T-helper 2 cell treated with Interferon-gamma antibody and Interleukin-4, amounts not matched to agents 5 μg/mL and 100 μg/mL, for 36 hours (primary cell): Measurements from ENCODE around the gene ACHE.
"Not testable (repeated sequence)": the region's sequence is repeated elsewhere in the genome, so short reads cannot be mapped to it uniquely, and the experiment has no call there.

ENCODE experiments used
- DNase-seq: peaks from one replicate; pipeline ENCODE4 v3.0.0; 2021; ENCODE audit warnings: low spot score
- H3K27ac Mint-ChIP-seq: one replicate; pipeline ENCODE4 v1.8.0; 2021; ENCODE audit warnings: mild to moderate bottlenecking, mixed read lengths
- H3K27me3 Mint-ChIP-seq: one replicate; pipeline ENCODE4 v1.8.0; 2021; ENCODE audit warnings: low read depth, mixed read lengths
- H3K36me3 Mint-ChIP-seq: one replicate; pipeline ENCODE4 v1.8.0; 2021; ENCODE audit warnings: low read depth, mixed read lengths
- H3K4me1 Mint-ChIP-seq: one replicate; pipeline ENCODE4 v1.8.0; 2021; ENCODE audit warnings: low read depth, mixed read lengths
- H3K4me3 Mint-ChIP-seq: one replicate; pipeline ENCODE4 v1.8.0; 2022; ENCODE audit warnings: mild to moderate bottlenecking, moderate library complexity, mixed read lengths
- H3K9me3 Mint-ChIP-seq: one replicate; pipeline ENCODE4 v1.8.0; 2021; ENCODE audit warnings: mixed read lengths

Gene ACHE

DNA sequence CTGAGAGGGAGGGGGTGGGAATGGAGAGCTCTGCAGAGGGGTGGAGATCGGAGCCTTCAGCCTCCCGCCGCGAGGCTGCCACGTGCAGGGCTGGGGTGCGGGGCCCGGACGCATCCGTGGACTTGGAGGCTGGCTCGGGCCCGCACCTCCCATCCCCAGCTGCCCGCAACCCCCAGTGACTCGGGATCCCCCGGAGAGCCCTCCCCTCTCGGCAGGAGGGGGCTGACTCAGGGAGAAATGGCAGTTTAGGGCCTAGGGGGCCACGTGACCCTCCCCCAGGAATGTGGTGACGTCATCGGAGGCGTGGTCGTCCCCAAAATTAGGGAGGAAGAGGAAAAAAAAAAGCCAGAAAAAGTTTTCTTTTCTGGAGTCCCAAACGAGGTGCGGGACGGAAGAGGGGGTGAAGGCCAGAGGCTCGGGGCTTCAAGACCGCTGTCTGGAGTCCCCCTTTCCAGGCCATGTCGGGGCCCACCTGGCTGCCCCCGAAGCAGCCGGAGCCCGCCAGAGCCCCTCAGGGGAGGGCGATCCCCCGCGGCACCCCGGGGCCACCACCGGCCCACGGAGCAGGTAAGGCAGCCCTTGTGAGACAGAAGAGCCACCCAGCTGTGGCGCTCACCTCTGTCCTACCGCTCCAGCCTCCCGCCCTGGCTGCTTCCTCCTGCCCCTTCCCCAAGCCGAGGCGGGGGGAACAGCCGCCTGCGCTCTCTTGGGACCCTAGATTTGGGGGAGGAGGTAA lies 28.5 kb downstream of the ACHE start, which contains the start of gene TRIP6:
TSS of gene TRIP6 (plus strand) at position 348 of the 736 bp plus-strand sequence. CDS start at position 459, 111 bp downstream.
- peak within 1 kb of the TSS; percentile 95 for H3K27ac Mint-ChIP-seq
- peaks cover 29% of the 10 kb centered on the region for H3K36me3 Mint-ChIP-seq
- H3K9me3 Mint-ChIP-seq, result no peaks in the 10 kb centered on the region
- H3K4me1 Mint-ChIP-seq, result peaks cover 10% of the 10 kb centered on the region
- peak; percentile 68 for DNase-seq
- peak within 1 kb of the TSS; percentile 90 for H3K4me3 Mint-ChIP-seq
- H3K27me3 Mint-ChIP-seq, result no peaks in the 10 kb centered on the region

DNA sequence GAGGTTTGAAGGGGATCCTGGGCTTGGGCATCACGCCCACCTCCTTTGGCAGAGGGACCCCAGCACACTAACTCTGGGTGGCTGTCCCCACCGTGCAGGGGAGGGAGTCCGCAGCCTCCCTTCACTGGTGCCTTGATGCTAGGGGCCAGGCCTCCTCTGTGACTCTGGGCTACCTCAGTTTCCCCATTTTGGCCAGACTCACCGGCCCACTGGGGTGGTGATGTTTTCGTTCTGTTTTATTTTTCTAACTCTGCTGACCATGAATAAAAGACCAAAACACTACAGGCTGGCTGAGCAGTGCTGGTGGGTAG lies 29.0 kb downstream of the ACHE start:
- H3K9me3 Mint-ChIP-seq, result no peaks in the 10 kb centered on the region
- peaks cover 30% of the 10 kb centered on the region for H3K36me3 Mint-ChIP-seq
- no peaks in the 10 kb centered on the region for H3K27me3 Mint-ChIP-seq
- no peak for DNase-seq
- H3K4me1 Mint-ChIP-seq, result peaks cover 10% of the 10 kb centered on the region
- H3K27ac Mint-ChIP-seq, result peak overlapping the region; percentile 95
- H3K4me3 Mint-ChIP-seq, result peak overlapping the region; percentile 90

DNA sequence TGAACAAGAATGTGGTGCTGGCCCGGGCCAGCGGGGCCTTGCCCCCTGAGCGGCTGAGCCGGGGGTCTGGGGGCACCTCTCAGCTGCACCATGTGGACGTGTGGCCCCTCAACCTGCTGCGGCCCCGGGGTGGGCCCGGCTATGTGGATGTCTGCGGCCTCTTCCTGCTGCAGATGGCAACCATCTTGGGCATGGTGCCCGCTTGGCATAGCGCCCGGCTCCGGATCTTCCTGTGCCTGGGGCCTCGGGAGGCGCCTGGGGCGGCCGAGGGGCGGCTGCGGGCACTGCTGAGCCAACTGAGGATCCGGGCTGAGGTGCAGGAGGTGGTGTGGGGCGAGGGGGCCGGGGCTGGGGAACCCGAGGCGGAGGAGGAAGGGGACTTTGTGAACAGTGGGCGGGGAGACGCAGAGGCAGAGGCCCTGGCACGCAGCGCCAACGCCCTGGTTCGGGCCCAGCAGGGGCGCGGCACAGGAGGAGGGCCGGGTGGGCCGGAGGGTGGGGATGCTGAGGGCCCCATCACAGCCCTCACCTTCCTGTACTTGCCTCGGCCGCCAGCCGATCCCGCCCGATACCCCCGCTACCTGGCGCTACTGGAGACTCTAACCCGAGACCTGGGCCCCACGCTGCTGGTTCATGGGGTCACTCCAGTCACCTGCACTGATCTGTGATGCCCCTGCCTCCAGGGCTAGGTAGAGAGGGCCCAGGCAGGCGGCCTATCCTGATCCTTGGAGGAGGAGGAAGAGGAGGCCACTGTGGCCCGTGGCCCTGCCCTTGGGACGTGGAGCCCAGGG lies 29.6 kb downstream of the ACHE start:
- H3K4me1 Mint-ChIP-seq, result peaks cover 10% of the 10 kb centered on the region
- H3K27ac Mint-ChIP-seq, result peak overlapping the region; percentile 95
- no peaks in the 10 kb centered on the region for H3K9me3 Mint-ChIP-seq
- DNase-seq, result no peak
- peaks cover 27% of the 10 kb centered on the region for H3K36me3 Mint-ChIP-seq
- peak overlapping the region; percentile 90 for H3K4me3 Mint-ChIP-seq
- H3K27me3 Mint-ChIP-seq, result no peaks in the 10 kb centered on the region

DNA sequence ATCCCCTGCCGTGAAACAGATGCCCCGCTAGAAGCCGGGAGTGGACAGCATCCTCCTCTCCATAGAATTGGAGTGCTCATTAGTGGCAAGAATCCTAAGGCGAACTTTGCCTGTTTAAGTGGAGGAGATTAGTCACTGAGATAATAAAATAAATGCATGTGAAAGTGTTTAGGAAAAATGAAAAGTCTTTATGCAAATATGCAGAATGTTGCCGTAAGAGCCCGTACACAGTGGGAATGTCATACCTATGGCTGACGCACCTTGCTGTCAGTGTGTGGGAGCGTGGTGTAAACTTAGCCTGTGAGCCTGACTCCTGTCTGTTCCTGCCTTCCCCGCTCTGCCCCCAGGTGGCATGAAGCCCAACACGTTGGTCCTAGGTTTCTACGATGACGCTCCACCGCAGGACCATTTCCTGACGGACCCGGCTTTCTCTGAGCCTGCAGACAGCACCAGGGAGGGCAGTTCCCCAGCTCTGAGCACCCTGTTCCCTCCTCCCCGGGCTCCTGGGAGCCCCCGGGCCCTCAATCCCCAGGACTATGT lies 30.2 kb downstream of the ACHE start:
- H3K9me3 Mint-ChIP-seq, result no peaks in the 10 kb centered on the region
- no peak for DNase-seq
- peaks cover 10% of the 10 kb centered on the region for H3K4me1 Mint-ChIP-seq
- no peaks in the 10 kb centered on the region for H3K27me3 Mint-ChIP-seq
- H3K27ac Mint-ChIP-seq, result no peak overlapping the region
- H3K4me3 Mint-ChIP-seq, result peak overlapping the region; percentile 12
- peaks cover 29% of the 10 kb centered on the region for H3K36me3 Mint-ChIP-seq

DNA sequence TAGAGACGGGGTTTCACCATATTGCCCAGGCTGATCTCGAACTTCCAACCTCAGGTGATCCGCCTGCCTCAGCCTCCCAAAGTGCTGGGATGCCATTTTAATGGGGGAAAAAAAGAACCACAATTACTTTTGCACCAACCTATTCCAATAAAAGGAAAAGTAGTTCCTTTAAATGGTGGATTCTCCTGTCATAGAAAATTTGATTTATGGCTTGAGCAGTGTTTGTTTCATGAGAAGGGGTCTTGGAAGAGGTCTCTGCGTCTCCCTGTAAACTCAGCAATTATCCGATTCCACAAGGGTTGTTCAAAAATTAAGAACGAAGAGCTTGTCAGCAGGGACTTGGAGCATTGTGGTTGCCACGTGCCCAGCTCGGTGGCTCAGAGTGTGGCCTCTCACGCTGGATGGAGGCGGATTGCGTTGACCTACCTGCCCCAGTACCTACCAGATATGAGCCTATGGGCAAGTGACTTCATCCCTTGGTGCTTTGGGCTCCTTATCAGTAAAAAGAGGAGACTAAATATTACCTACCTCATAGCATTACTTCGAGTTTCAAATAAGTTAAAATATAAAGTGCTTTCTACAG lies 31.3 kb downstream of the ACHE start:
- no peak for DNase-seq
- H3K4me1 Mint-ChIP-seq, result peaks cover 10% of the 10 kb centered on the region
- H3K4me3 Mint-ChIP-seq, result no peak overlapping the region
- no peaks in the 10 kb centered on the region for H3K27me3 Mint-ChIP-seq
- peaks cover 37% of the 10 kb centered on the region for H3K36me3 Mint-ChIP-seq
- H3K27ac Mint-ChIP-seq, result no peak overlapping the region
- H3K9me3 Mint-ChIP-seq, result no peaks in the 10 kb centered on the region

DNA sequence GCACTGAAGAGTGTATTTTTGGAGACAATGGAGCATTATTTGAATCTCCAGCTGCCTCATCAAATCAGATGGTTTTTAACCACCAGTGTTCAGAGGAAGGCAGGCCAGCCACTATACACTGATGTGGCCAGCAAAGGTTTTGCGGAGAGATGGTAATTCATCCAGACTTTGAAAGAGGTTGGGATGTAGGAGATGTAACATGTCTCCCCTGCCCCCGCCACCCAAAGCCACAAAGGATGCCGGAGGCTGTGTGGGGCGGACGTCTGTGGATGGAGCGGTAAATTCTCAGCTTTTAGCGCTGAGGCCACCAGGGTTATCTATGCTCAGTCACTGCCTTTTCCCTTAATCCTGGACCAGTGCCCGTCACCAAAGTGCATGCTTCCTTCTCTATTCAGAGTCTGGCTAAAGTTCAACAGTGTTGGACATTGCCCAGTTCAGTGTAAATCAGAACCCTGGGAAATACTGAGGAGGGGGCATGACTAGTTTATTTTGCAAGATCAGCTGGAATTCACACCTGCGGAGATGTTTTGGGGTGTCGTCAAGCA lies 32.2 kb downstream of the ACHE start:
- H3K4me3 Mint-ChIP-seq, result no peak overlapping the region
- DNase-seq, result no peak
- H3K36me3 Mint-ChIP-seq, result peaks cover 37% of the 10 kb centered on the region
- no peaks in the 10 kb centered on the region for H3K27me3 Mint-ChIP-seq
- H3K27ac Mint-ChIP-seq, result no peak overlapping the region
- peaks cover 10% of the 10 kb centered on the region for H3K4me1 Mint-ChIP-seq
- H3K9me3 Mint-ChIP-seq, result no peaks in the 10 kb centered on the region

DNA sequence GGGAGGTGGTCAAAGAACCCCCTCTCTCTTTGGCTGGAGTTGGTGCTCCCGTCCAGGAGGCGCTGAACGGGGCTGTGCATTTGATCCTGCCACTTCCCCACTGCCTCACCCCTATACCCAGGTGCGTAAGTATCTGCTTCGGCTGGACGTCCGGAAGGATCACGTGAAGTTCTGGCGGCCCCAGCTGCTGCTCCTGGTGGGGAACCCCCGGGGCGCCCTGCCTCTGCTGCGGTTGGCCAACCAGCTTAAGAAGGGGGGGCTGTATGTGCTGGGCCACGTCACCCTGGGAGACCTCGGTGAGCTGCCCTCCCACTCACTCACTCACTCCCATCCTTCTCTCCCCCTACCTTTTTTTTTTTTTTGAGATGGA lies 34.1 kb downstream of the ACHE start:
- Mint-ChIP-seq H3K36me3 (peaks cover 35% of the 10 kb centered on the region), H3K4me3 (no peak overlapping the region), H3K9me3 (no peaks in the 10 kb centered on the region)

DNA sequence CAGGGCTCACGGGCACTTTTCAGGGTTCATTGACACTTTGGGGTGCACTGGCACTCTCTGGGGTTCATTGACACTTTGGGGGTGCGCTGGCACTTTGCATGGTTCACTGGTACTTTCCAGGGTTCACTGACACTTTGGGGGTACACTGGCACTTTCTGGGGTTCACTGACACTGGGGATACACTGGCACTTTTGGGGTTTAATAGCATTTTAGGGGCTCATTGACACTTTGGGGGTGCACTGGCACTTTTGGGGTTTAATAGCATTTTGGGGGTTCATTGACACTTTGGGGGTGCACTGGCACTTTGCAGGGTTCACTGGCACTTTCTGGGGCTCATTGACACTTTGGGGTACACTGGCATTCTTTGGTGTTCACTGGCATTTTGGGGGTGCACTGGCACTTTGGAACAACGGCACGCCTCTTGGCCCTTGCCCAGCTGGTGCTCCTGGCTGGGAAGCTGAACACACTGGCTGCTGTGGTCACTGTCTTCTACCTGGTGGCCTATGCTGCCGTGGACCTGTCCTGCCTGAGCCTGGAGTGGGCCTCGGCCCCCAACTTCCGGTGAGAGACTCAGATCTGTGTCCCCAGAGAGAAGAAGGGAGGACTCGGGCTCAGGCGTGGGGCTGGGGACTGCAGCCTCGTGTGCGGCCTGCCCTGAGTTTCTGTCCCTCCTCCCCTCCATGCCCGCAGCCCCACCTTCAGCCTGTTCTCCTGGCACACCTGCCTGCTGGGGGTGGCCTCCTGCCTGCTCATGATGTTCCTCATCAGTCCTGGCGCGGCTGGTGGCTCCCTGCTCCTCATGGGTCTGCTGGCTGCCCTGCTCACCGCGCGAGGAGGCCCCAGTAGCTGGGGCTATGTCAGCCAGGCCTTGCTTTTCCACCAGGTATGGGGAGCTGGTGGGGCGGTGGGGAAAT lies 34.7 kb downstream of the ACHE start:
- Mint-ChIP-seq H3K4me3 (no peak overlapping the region), H3K4me1 (no peaks in the 10 kb centered on the region), H3K27ac (no peak overlapping the region), H3K36me3 (peaks cover 35% of the 10 kb centered on the region), H3K27me3 (no peaks in the 10 kb centered on the region), H3K9me3 (no peaks in the 10 kb centered on the region)
- DNase-seq, result no peak

More for the DNA sequence above, 34.1 kb downstream of the ACHE start:
- H3K4me1 Mint-ChIP-seq, result no peaks in the 10 kb centered on the region
- DNase-seq, result no peak
- H3K27ac Mint-ChIP-seq, result no peak overlapping the region
- H3K27me3 Mint-ChIP-seq, result no peaks in the 10 kb centered on the region

DNA sequence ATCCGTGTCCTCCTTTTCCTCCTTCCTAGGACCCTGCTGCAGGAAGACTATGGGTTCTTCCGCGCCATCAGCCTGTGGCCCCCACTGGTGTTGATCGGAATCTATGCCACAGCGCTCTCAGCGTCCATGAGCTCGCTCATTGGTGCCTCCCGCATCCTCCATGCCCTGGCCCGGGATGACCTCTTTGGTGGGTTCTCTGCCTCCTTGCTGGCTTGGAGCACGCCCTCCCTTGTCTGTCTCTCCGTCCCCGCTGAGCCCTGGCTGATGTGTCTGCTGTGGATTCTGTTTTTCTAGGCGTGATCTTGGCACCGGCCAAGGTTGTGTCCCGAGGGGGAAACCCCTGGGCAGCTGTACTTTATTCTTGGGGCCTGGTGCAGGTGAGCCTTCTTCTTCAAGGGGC lies 35.8 kb downstream of the ACHE start:
- Mint-ChIP-seq H3K4me1 (peaks cover 3% of the 10 kb centered on the region), H3K36me3 (peaks cover 38% of the 10 kb centered on the region), H3K4me3 (no peak overlapping the region), H3K9me3 (no peaks in the 10 kb centered on the region), H3K27me3 (no peaks in the 10 kb centered on the region), H3K27ac (no peak overlapping the region)
- no peak for DNase-seq

DNA sequence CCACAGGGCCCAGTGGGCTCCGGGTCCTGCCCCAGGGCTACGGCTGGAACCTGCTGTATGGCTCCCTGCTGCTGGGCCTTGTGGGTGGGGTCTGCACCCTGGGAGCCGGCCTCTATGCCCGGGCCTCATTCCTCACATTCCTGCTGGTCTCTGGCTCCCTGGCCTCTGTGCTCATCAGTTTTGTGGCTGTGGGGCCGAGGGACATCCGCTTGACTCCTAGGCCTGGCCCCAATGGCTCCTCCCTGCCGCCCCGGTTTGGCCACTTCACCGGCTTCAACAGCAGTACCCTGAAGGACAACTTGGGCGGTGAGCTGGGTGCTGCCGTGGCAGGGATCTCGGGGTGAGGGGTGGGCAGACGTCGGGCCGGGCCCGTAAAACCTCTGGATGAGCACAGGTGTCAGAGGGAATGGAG lies 38.8 kb downstream of the ACHE start:
- H3K4me3 Mint-ChIP-seq, result no peak overlapping the region
- DNase-seq, result no peak
- no peaks in the 10 kb centered on the region for H3K9me3 Mint-ChIP-seq
- peaks cover 20% of the 10 kb centered on the region for H3K36me3 Mint-ChIP-seq
- peaks cover 7% of the 10 kb centered on the region for H3K4me1 Mint-ChIP-seq
- no peaks in the 10 kb centered on the region for H3K27me3 Mint-ChIP-seq
- H3K27ac Mint-ChIP-seq, result no peak overlapping the region

DNA sequence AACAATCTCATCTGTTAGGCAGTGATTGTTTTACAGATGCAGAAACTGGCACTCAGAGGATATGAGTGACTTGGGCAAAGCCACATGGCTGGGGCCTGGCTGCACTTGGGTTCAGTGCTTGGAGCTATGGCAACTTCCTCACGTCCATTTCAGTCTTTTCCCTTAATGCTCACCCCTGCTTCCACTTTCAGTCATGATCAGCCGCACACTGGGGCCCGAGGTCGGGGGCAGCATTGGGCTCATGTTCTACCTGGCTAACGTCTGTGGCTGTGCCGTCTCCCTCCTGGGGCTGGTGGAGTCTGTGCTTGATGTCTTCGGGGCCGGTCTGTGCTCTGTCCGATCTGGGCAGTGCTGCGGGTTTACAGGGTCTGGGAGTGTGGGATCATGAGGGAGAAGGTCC lies 40.2 kb downstream of the ACHE start:
- H3K4me3 Mint-ChIP-seq, result no peak overlapping the region
- H3K36me3 Mint-ChIP-seq, result peaks cover 16% of the 10 kb centered on the region
- H3K9me3 Mint-ChIP-seq, result no peaks in the 10 kb centered on the region
- no peak for DNase-seq
- H3K27me3 Mint-ChIP-seq, result no peaks in the 10 kb centered on the region
- no peak overlapping the region for H3K27ac Mint-ChIP-seq
- H3K4me1 Mint-ChIP-seq, result peaks cover 8% of the 10 kb centered on the region

DNA sequence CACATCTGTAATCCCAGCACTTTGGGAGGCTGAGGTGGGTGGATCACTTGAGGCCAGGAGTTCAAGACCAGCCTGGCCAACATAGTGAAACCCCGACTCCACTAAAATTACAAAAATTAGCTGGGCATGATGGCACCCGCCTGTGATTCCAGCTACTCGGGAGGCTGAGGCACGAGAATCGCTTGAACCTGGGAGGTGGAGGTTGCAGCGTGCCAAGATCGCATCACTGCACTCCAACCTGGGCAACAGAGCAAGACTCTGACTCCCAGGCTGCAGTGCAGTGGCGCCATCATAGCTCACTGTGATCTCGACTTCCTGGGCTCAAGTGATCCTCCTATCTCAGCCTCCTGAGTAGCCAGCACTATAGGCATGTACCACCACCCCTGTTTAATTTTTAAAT lies 40.8 kb downstream of the ACHE start:
- not testable (repeated sequence) for H3K4me1 Mint-ChIP-seq, H3K27me3 Mint-ChIP-seq, DNase-seq, H3K4me3 Mint-ChIP-seq, H3K9me3 Mint-ChIP-seq, H3K27ac Mint-ChIP-seq
- H3K36me3 Mint-ChIP-seq, result peaks cover 13% of the 10 kb centered on the region

DNA sequence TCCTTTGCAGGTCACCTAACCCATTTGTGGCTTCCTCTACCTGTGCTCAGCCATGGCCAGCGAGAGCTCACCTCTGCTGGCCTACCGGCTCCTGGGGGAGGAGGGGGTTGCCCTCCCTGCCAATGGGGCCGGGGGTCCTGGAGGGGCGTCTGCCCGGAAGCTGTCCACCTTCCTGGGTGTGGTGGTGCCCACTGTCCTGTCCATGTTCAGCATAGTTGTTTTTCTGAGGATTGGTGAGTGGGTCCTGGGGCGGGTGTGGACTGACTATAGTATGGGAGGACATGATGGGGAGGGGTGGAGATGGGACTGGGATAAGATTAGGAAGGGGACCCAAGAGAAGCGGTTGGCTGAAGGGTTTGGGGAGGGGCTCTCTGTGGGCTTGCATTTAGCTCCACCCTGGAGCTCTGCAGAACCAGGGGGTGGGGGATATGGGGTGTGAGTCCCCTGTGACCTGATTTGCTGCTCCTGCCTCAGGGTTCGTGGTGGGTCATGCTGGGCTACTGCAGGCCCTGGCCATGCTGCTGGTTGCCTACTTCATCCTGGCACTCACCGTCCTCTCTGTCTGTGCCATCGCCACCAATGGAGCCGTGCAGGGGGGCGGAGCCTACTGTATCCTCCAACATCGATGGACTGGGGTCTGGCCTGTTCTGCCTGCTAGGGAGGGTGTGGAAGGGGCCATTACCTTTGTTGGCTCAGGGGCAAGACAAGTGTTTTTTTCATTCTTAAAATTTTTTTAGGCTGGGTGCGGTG lies 41.4 kb downstream of the ACHE start:
- no peaks in the 10 kb centered on the region for H3K9me3 Mint-ChIP-seq
- H3K4me3 Mint-ChIP-seq, result peak overlapping the region; percentile 89
- peaks cover 8% of the 10 kb centered on the region for H3K36me3 Mint-ChIP-seq
- DNase-seq, result no peak
- H3K4me1 Mint-ChIP-seq, result peaks cover 8% of the 10 kb centered on the region
- no peak overlapping the region for H3K27ac Mint-ChIP-seq
- H3K27me3 Mint-ChIP-seq, result no peaks in the 10 kb centered on the region
